B cell (primary cell): ENCODE measurements around the gene OR1B1.

Experiments used
- CTCF ChIP-seq: fragments of 200-600 bp; IDR thresholded peaks from one replicate; pipeline ENCODE4 v1.8.0; 2022; ENCODE audit warnings: antibody characterized with exemption, mild to moderate bottlenecking
- EZH2 ChIP-seq: IDR thresholded peaks from 2 replicates; pipeline ENCODE4 v1.6.1; 2012; ENCODE audit warnings: borderline replicate concordance, low read depth, mild to moderate bottlenecking, moderate library complexity, low read length; ENCODE audit not compliant: insufficient read depth, poor library complexity, severe bottlenecking

- no peak for TF ChIP-seq CTCF
- no peak for TF ChIP-seq EZH2
Measured at GRCh38 chr9:122661416-122661815, 4.0 kb upstream of the OR1B1 start, which contains the start of gene OR1L1.
